ENCODE measurements around the gene ZNF611.

Gene ZNF611

GRCh38 chr19:52665027-52665426, 69.8 kb downstream of the ZNF611 start:
- Mint-ChIP-seq H3K9me3 (no peaks in the 10 kb centered on the region), H3K4me3 (no peak overlapping the region), H3K27me3 (no peaks in the 10 kb centered on the region), H3K36me3 (ENCODE audit: insufficient read depth) (peaks cover 7% of the 10 kb centered on the region), H3K27ac (ENCODE audit: low read depth) (no peak overlapping the region), H3K4me1 (peaks cover 16% of the 10 kb centered on the region)
- ATAC-seq (replicated peaks; ENCODE audit: extremely low read depth, poor library complexity, severe bottlenecking) (no peak), DNase-seq (ENCODE audit: low spot score in 2 of 2) (no peak)

GRCh38 chr19:52664461-52664860, 70.4 kb downstream of the ZNF611 start:
- peaks cover 8% of the 10 kb centered on the region for H3K36me3 Mint-ChIP-seq (ENCODE audit: insufficient read depth)
- H3K4me3 Mint-ChIP-seq: no peak overlapping the region
- no peak for ATAC-seq (replicated peaks; ENCODE audit: extremely low read depth, poor library complexity, severe bottlenecking)
- no peaks in the 10 kb centered on the region for H3K27me3 Mint-ChIP-seq
- peaks cover 13% of the 10 kb centered on the region for H3K4me1 Mint-ChIP-seq
- H3K9me3 Mint-ChIP-seq: no peaks in the 10 kb centered on the region
- DNase-seq (ENCODE audit: low spot score in 2 of 2): no peak
- no peak overlapping the region for H3K27ac Mint-ChIP-seq (ENCODE audit: low read depth)

DNA sequence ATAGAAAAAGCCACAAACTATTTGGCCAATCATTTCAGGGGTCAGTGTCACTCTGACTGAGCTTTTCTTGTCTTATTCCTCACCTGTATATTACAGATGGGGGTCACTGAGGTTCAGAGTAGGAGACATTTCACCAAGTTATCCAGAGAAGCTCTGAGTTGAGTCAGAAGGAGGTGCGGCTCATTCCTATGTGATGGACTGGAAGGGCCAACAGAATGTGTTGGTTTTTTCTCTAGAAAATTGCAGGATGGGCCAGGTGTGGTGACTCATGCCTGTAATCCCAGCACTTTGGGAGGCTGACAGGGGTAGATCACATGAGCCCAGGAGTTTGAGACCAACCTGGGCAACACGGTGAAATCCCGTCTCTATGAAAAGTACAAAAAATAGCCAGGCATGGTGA, 72.2 kb downstream of the ZNF611 start:
- peaks cover 13% of the 10 kb centered on the region for H3K4me1 Mint-ChIP-seq
- no peak for DNase-seq (ENCODE audit: low spot score in 2 of 2)
- peaks cover 18% of the 10 kb centered on the region for H3K36me3 Mint-ChIP-seq (ENCODE audit: insufficient read depth)
- no peaks in the 10 kb centered on the region for H3K27me3 Mint-ChIP-seq
- H3K4me3 Mint-ChIP-seq: no peak overlapping the region
- H3K9me3 Mint-ChIP-seq: no peaks in the 10 kb centered on the region
- no peak for ATAC-seq (replicated peaks; ENCODE audit: extremely low read depth, poor library complexity, severe bottlenecking)
- no peak overlapping the region for H3K27ac Mint-ChIP-seq (ENCODE audit: low read depth)

- H3K4me3 Mint-ChIP-seq: no peak overlapping the region
- no peaks in the 10 kb centered on the region for H3K27me3 Mint-ChIP-seq
- no peaks in the 10 kb centered on the region for H3K9me3 Mint-ChIP-seq
- peaks cover 19% of the 10 kb centered on the region for H3K36me3 Mint-ChIP-seq (ENCODE audit: insufficient read depth)
- DNase-seq (ENCODE audit: low spot score in 2 of 2) (no peak), ATAC-seq (replicated peaks; ENCODE audit: extremely low read depth, poor library complexity, severe bottlenecking) (no peak)
- peaks cover 13% of the 10 kb centered on the region for H3K4me1 Mint-ChIP-seq
- peak overlapping the region; percentile 21 for H3K27ac Mint-ChIP-seq (ENCODE audit: low read depth)
Observed at GRCh38 chr19:52660981-52661380, 73.9 kb downstream of the ZNF611 start.

DNA sequence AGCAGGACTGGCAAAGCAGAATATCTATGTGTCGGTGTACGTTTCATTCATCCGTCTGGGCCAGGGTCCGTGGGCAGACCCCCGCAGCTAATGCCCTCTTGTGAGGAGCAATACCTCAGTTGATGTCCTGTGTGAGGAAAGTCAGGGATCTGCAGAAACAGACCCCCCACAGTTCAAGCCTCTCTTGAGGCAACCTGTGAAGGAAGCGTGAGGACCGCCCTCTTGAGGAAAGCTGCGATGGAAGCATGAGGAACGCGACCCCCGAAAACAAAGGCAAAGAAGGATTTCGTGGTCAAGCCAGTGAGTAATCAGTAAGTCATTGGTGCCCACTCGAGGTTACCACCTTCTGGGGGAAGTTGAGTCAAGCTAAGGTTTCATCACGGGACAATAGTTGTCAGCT, 75.8 kb downstream of the ZNF611 start:
- H3K4me3 Mint-ChIP-seq: no peak overlapping the region
- no peak for ATAC-seq (replicated peaks; ENCODE audit: extremely low read depth, poor library complexity, severe bottlenecking)
- H3K27ac Mint-ChIP-seq (ENCODE audit: low read depth): peak overlapping the region; percentile 26
- no peaks in the 10 kb centered on the region for H3K27me3 Mint-ChIP-seq
- peaks cover 6% of the 10 kb centered on the region for H3K4me1 Mint-ChIP-seq
- peaks cover 32% of the 10 kb centered on the region for H3K36me3 Mint-ChIP-seq (ENCODE audit: insufficient read depth)
- DNase-seq (ENCODE audit: low spot score in 2 of 2): no peak
- no peaks in the 10 kb centered on the region for H3K9me3 Mint-ChIP-seq

GRCh38 chr19:52658595-52658994, 76.2 kb downstream of the ZNF611 start:
- H3K9me3 Mint-ChIP-seq: no peaks in the 10 kb centered on the region
- DNase-seq (ENCODE audit: low spot score in 2 of 2) (no peak), ATAC-seq (replicated peaks; ENCODE audit: extremely low read depth, poor library complexity, severe bottlenecking) (no peak)
- H3K27me3 Mint-ChIP-seq: no peaks in the 10 kb centered on the region
- peaks cover 6% of the 10 kb centered on the region for H3K4me1 Mint-ChIP-seq
- H3K36me3 Mint-ChIP-seq (ENCODE audit: insufficient read depth): peaks cover 33% of the 10 kb centered on the region
- no peak overlapping the region for H3K27ac Mint-ChIP-seq (ENCODE audit: low read depth)
- no peak overlapping the region for H3K4me3 Mint-ChIP-seq

DNA sequence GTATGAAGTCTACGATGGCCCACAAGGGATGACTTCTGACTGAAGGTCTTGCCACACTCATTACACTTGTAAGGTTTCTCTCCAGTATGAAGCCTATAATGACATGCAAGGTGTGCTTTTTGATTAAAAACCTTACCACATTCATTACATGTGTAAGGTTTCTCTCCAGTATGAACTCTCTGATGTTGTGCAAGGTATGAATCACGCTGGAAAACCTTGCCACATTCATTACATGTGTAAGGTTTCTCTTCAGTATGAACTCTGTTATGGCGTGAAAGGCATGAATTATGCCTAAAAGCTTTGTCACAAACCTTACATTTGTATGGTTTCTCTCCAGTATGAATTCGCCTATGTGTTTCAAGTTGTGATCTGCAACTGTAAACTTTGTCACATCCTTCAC, 81.7 kb downstream of the ZNF611 start:
- DNase-seq (ENCODE audit: low spot score in 2 of 2): no peak
- ATAC-seq (replicated peaks; ENCODE audit: extremely low read depth, poor library complexity, severe bottlenecking): no peak
- H3K36me3 Mint-ChIP-seq (ENCODE audit: insufficient read depth): peaks cover 32% of the 10 kb centered on the region
- no peak overlapping the region for H3K4me3 Mint-ChIP-seq
- no peaks in the 10 kb centered on the region for H3K27me3 Mint-ChIP-seq
- peaks cover 1% of the 10 kb centered on the region for H3K4me1 Mint-ChIP-seq
- H3K9me3 Mint-ChIP-seq: peaks cover under 1% of the 10 kb centered on the region
- no peak overlapping the region for H3K27ac Mint-ChIP-seq (ENCODE audit: low read depth)

All from central memory CD8-positive, alpha-beta T cell (primary cell).